ENCODE results near the gene GRIK1.

GRIK1 gene

GRCh38 chr21:29661672-29662442 is 277.9 kb downstream of the GRIK1 start:
- no peak for DNase-seq

DNA sequence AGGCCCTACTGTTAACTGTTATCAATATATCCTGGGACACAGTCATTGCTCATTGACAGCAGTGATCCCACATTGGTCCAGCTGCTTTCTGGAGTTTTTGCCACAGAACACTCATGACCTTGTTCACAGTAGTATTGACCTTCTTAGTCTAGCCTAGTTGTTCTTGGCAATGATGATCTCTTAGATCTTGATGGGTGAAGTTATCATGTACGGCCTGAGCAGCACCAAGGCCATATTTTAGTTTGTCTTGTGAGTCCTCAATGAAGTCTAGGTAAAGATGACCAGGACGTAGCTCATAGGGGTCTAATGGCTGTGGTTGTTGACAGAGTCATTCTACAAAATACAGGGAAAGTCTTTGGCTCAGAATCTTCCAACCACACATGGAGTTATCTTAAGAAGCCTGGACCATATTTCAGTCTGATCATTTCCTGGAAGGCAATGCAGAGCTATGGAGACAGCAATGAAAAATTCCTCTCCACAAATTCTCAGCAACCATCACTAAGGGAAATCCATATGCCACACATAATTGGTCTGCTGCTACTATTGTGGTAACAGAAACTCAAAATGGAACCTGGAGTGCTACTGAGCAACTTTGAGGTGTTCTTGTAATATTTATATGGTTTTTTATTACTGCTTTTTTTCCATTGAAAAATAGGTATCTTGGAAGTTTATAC is 279.6 kb downstream of the GRIK1 start:
- DNase-seq, result no peak

DNA sequence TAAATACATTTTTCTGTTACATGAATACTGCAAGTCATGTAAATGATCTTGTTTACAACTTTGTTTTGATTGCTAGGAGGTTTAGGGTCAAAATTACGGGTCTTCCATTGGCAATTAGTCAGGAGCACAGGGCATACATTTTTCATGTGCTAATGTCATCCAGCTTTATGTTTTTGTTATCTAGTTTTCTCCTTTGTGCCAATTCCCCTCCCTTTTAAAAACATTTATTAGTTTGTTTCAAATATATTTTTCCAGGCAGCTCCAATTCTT is 280.9 kb downstream of the GRIK1 start:
- no peak for DNase-seq

- no peak for DNase-seq
These were observed 281.4 kb downstream of the GRIK1 start for GRCh38 chr21:29658177-29658933.

DNA sequence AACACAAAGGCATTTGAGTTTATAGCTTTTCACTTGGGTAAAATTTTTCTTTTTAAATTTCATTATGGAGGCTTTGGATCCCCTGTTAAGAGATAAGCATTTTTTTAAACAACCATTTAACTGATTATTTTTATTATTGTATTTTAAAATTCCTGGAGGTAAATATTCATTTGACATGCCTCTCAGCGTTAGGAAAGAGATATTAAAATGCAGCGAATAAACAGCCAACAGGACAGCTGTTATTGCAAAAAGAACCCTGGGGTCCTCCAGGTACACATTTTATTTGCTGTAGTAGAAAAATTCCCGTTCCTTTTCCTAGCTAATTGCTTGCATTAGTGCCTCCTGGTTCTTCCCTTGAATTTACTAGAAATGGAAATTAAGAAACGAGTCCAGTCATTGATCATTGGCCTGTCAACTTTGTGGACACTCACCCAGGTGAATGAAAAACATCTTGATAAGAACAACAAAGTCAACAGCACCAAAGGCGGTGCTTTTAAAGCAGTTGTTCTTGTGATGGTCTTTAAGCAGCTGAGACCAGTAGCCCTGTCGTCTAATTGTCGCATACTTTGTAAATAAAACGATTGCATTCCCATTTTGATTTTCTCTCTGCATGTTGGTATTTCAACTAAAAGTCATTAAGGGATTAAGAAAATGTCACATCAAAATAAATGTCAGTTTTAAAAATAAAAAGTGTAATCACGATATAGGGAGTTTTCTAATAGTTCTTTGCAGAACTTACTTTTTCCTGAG is 282.4 kb downstream of the GRIK1 start:
- DNase-seq, result no peak

- no peak for DNase-seq
These were observed 283.1 kb downstream of the GRIK1 start for GRCh38 chr21:29656504-29657239.

- no peak for DNase-seq
These were observed 284.2 kb downstream of the GRIK1 start for GRCh38 chr21:29655577-29655976.

DNA sequence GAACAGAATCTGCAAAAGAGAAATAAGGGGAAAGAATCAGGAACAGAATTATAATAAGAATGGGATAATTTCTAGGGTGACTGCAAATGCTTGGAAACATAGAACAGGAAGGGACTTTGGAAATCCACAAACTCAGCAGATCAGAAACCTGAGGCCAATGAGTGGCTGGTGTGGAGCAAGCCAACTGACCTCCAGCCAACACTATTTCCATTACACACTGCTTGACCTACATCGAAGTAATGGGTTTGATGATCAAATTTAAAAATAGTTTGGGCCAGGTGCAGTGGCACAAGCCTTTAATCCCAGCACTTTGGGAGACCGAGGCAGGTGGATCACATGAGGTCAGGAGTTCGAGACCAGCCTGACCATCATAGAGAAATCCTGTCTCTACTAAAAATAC is 284.9 kb downstream of the GRIK1 start:
- DNase-seq, result no peak

GRCh38 chr21:29654203-29654602 is 285.6 kb downstream of the GRIK1 start:
- DNase-seq, result no peak

DNA sequence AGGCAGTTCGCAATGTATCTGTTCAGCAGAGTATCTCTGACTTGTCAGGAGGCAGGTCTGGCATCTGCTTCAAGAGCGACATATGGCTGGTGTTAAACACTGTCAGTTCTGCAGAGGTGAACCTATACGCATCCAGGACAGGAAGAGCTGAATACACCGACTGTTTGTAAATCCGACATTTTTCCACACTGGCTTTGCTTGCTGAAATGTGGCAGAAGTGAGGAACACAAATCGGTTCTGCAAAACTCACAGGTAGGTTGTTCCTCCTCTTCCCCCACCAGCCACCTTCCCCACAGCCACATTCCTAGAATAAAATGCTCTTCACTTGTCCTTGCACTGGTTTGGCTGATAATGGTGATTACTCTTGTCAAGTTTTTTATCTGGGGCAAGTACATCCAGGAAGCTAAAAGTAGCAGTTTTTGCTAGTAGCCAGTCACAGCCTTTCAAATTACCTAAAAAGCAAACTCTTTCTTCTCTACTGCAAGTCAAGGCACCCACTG is 289.2 kb downstream of the GRIK1 start:
- no peak for DNase-seq

DNA sequence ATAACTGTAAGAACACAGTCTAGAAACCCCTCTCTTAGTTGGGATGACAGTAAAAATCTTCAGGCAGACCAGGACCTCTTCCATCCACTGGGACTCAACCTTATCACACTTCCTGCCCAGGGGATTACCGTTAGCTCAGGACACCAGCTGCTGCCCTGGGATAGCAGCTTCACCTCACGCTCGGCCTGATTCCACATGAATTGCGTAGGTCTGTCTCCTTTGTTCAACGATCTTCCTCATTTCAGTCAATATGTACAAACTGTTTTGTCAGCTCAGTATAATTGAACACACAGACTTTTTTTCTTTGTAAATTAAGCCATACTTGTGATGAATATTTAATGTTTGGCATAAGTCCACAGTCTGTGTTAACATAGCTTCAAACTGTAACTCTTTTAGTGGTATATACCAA is 290.4 kb downstream of the GRIK1 start:
- no peak for DNase-seq

- DNase-seq, result no peak
These were observed 291.0 kb downstream of the GRIK1 start for GRCh38 chr21:29648710-29649240.

DNA sequence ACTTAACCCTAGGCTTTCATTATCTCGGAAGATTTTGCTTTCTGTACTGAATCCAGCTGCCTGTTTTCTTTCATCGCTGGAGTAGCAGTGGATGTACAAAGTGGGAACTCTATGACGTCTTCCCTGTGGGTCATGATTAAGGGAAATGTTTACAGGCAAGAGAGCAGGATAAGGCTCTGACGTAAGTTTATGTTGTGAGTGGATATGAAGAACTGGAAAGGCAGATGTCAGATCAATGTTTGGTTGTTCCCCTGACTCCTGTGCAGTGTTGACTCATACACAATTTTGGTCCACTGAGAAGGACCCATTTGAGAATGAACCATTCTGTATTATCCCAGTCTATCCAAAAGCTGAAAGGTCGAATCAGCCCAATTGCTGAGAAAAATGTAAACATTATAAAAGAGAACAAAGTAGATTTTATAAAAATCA is 292.4 kb downstream of the GRIK1 start:
- DNase-seq, result no peak

- DNase-seq, result no peak
These were observed 293.9 kb downstream of the GRIK1 start for GRCh38 chr21:29645666-29646553.

DNA sequence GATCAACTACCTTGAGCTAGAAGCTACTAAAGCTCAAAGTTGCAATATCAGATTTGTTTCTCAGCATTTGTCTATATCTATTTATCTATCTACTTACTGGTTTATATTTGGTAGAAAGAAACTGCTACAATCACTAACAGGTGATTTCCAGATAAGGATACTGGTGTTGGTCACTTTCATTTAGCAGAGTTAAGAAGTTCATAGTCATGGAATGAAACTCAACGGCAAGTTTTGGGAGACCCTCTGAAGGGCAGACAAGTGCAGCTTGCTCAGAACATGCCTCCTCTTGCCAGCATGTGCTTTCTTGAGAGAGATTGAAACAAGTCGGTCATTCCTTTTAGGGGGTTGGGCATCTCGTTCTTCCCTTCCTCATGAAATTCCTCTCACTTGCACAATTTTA is 296.5 kb downstream of the GRIK1 start:
- DNase-seq, result no peak

DNA sequence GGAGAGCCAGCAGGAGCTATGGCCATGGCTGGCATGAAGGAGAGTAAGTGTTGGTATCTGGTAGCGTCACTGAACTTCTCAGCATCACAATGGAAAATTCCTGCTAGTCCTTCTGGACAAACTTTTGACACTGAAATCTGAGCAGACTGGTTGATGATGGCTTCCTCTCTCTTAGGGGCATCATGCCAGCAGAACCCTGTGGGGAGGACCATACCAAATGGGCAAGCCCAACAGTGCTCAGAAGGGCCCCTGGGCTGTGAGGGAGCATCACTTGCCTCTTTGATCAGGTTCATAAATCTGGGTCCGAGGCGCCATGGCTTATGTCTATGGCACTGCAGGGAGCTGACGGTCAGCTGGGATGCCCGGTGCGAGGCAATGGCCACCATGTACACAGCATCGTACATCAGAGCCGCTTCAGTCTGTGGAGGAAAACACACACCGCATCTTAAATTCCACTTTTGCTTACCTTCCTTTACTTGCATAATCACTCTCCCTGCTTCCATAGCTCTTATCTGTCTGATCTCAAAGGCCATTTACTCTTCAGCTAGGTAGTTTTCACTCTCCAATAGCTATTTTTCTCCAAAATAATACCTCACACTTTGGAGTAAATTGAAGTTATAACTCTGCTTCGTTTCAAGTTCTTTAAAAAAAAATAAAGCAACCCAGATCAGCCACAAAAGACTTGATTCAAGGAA is 297.1 kb downstream of the GRIK1 start:
- no peak for DNase-seq

DNA sequence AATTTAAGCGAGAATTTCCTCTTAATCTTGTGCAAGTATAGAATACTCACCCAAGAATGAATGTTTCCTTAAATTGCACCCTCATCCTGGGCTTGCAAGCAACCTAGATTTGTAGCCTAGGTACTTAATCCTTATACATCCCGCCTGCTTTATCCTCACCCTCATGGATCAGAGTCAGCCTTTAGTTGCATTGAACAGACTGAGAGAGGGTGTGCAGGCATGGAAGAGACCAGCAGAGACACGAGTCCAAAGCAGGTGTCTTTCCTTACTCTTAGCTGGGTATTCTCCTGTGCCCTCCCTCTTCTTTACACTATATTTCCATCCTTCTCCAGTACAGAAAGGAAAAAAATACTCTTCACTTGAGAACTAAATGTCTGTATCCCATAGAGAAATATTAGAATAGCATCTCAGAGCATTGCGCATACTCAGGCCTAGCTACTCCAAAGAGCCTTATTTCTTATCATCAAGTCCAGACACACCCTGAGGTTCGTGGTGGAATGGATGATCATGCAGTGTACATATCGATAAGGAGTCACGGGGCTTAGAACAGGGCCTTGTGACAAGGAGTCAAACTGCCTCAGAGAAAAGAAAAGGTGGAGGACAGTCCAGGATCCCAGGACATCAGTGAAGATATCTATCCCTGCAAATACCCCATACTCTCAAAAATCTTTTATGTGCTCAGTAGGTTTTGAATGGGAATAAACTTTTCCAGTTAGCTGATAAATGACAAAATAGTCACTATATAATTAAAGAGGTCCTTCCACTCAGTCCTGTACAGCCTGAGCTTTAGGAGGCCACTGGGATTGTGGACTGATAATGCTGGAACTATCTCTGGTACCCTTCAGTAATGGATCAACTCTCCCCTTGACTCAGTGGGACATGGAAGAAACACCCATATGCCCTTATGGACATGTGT is 297.9 kb downstream of the GRIK1 start:
- no peak for DNase-seq

GRCh38 chr21:29641001-29641634 is 298.7 kb downstream of the GRIK1 start:
- DNase-seq, result no peak

- no peak for DNase-seq
These were observed 299.7 kb downstream of the GRIK1 start for GRCh38 chr21:29640080-29640508.

Measured in CD4-positive, alpha-beta T cell treated with Interleukin-12 subunit alpha and Interleukin-12 subunit beta, for 1 hour (primary cell).